Right lobe of liver (tissue), 6 donors: Measurements from ENCODE around the gene THSD1. TPM values are rescaled to one million over a fixed set of nuclear protein-coding genes. Genes with fewer than 3 reads are reported as not detected.
A peak's percentile ranks its signal among the peaks of the same experiment; 100 is the strongest.

Source experiments
- ATAC-seq, 4 donors: fragments of 200-7000 bp; cut with Tn5 transposase; one replicate each; pipeline ENCODE4 v1.9.1; 2020; ENCODE audit warnings: mild to moderate bottlenecking in 4 of 4, moderate library complexity in 4 of 4
- DNase-seq, 3 donors: peaks; one replicate each; pipeline ENCODE4 v3.0.0-alpha.2; 2020
- H3K27ac ChIP-seq, 3 donors: fragments of 200-600 bp; one replicate each; pipeline ENCODE4 v1.8.0; 2022
- H3K27me3 ChIP-seq, 2 donors: fragments of 200-600 bp; one replicate each; pipeline ENCODE4 v1.8.0; 2022
- H3K36me3 ChIP-seq, 4 donors: fragments of 200-600 bp; sonication (generic) in 1 of 4; one replicate each; pipeline versions ENCODE4 v1.5.1 to v1.8.0; 2017 to 2022; ENCODE audit warnings: control low read depth in 1 of 4
- H3K4me1 ChIP-seq, 4 donors: fragments of 200-600 bp; sonication (generic) in 1 of 4; one replicate each; pipeline versions ENCODE4 v1.5.1 to v1.8.0; 2017 to 2022; ENCODE audit warnings: control low read depth in 1 of 4
- H3K4me3 ChIP-seq, 3 donors: fragments of 200-600 bp; one replicate each; pipeline ENCODE4 v1.8.0; 2022
- H3K9me3 ChIP-seq, 4 donors: fragments of 200-600 bp; sonication (generic) in 1 of 4; one replicate each; pipeline versions ENCODE4 v1.5.1 to v1.8.0; 2017 to 2022; ENCODE audit warnings: control low read depth in 1 of 4
- CTCF ChIP-seq, 4 donors: fragments of 200-600 bp in 3 of 4; fragments of 450-650 bp in 1 of 4; IDR thresholded peaks; one replicate each; pipeline versions ENCODE4 v1.5.1 to v1.8.0; 2016 to 2022; ENCODE audit warnings: antibody characterized with exemption in 4 of 4, mild to moderate bottlenecking in 2 of 4
- POLR2A ChIP-seq: fragments of 450-650 bp; IDR thresholded peaks from one replicate; pipeline ENCODE4 v1.6.1; 2017; ENCODE audit warnings: antibody characterized with exemption, mild to moderate bottlenecking
- WGBS: methylation state at CpG from one replicate; pipeline ENCODE4 v1.1.6; 2018; ENCODE audit warnings: low coverage, low lambda C conversion rate; ENCODE audit not compliant: insufficient coverage; ENCODE audit errors: missing lambda C conversion rate; 5-methylcytosine and 5-hydroxymethylcytosine counted together
- intact Hi-C, 2 donors: fragments of 100-400 bp; cut with DNase I; formaldehyde crosslinking; loops; one replicate each; pipeline versions ENCODE4 v1.11.2 to v1.14.1; 2022
- total RNA-seq, 6 experiments: library from RNA; depleted of rRNA in 2 of 6; stranded (reverse); fragments of >200 nt in 2 of 6; fragmentation: NEBNext Ultra II Directional in 3 of 6; extraction: Animal tissue kit (Norgen Biotek cat#: 25700) in 3 of 6; gene quantifications; one replicate each; pipeline versions ENCODE4 v1.1.0 to v1.2.4, GENCODE V29; 2016 to 2023
- donor health status: DM: no; HTN: yes; CAD: no.
- donor health status: DM: no; HTN: no; CAD: no.
- donor health status: DM: no; HTN: no; CAD: no.
- donor health status: DM: no; HTN: yes; CAD: no.
- donor health status: DM: no; HTN: yes; CAD: no.

Gene THSD1
- total RNA-seq, 6 experiments from 2014 or later = 0.95 to 2.3 (median 1.5) TPM

- WGBS = 3% methylated on average over 8 of the region's 8 CpGs
- no peak for ATAC-seq
- peak overlapping the region; percentile 65 to 76 (median 66) for H3K4me3 ChIP-seq
- H3K27me3 ChIP-seq = no peaks in the 10 kb centered on the region
- no peaks in the 10 kb centered on the region for H3K36me3 ChIP-seq
- no peak for TF ChIP-seq CTCF (IDR thresholded peaks at IDR 0.05)
- TF ChIP-seq POLR2A = no peak
- intact Hi-C loops = loop anchor here (5.0 kb wide), 1 partner anchor 112 kb away; no protein-coding TSS in a partner anchor
- peaks cover 0 to 14% (median 3%) of the 10 kb centered on the region in 4 donors for H3K4me1 ChIP-seq
- no peak for DNase-seq
- peak overlapping the region; percentile 71 to 84 (median 82) for H3K27ac ChIP-seq
- H3K9me3 ChIP-seq = no peaks in the 10 kb centered on the region
Measured at GRCh38 chr13:52454459-52454819, 48.5 kb upstream of the THSD1 start.

DNA sequence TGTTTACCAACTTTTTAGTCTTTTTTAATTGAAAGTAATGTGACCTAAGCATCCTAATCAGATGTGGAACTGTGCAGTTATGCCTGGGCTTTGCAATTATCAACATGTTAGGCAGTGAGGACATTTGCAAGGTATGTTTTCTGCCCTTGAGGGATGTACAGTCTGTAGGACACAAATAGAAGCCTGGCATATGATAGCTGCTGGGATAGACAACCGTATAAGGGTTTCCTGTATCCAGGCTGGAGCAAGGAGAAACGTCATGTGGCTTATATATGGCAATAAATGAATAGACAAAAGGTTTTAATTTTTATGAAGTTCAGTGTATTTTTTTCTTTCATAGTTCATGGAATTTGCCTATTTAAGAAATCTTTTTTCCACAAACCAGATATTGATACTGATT is 46.5 kb upstream of the THSD1 start:
- DNase-seq (no peak), ATAC-seq (no peak)
- Histone ChIP-seq H3K36me3 (no peaks in the 10 kb centered on the region), H3K9me3 (no peaks in the 10 kb centered on the region), H3K27me3 (no peaks in the 10 kb centered on the region), H3K27ac (no peak overlapping the region), H3K4me1 (peaks cover 0 to 21% (median 7%) of the 10 kb centered on the region in 4 donors), H3K4me3 (no peak overlapping the region)
- intact Hi-C loops = loop anchor here (5.0 kb wide), 1 partner anchor 110 kb away; no protein-coding TSS in a partner anchor
- no peak for TF ChIP-seq POLR2A
- no peak for TF ChIP-seq CTCF (IDR thresholded peaks at IDR 0.05)
- WGBS = 77% methylated on average over 2 of the region's 2 CpGs

GRCh38 chr13:52451135-52451804 is 45.3 kb upstream of the THSD1 start:
- Histone ChIP-seq H3K9me3 (no peaks in the 10 kb centered on the region), H3K27me3 (no peaks in the 10 kb centered on the region), H3K4me1 (peaks cover 0 to 15% (median 7%) of the 10 kb centered on the region in 4 donors), H3K36me3 (no peaks in the 10 kb centered on the region), H3K4me3 (no peak overlapping the region), H3K27ac (no peak overlapping the region)
- DNase-seq (no peak), ATAC-seq (no peak)
- no peak for TF ChIP-seq CTCF (IDR thresholded peaks at IDR 0.05)
- TF ChIP-seq POLR2A = no peak
- intact Hi-C loops = loop anchor here (5.0 kb wide), 1 partner anchor 109 kb away; no protein-coding TSS in a partner anchor
- WGBS = 91% methylated on average over 23 of the region's 24 CpGs

- WGBS = 14% methylated on average over 5 of the region's 8 CpGs
- H3K4me3 ChIP-seq = no peak overlapping the region
- no peaks in the 10 kb centered on the region for H3K9me3 ChIP-seq
- intact Hi-C loops = loop anchor here (5.0 kb wide), 1 partner anchor 108 kb away; no protein-coding TSS in a partner anchor
- no peak for TF ChIP-seq POLR2A
- no peaks in the 10 kb centered on the region for H3K36me3 ChIP-seq
- no peak for DNase-seq
- H3K4me1 ChIP-seq = peaks cover 0 to 15% (median 6%) of the 10 kb centered on the region in 4 donors
- no peak for ATAC-seq
- H3K27me3 ChIP-seq = no peaks in the 10 kb centered on the region
- peak overlapping the region in 2 of 3 donors; percentile 97 to 99 for H3K27ac ChIP-seq
Measured at GRCh38 chr13:52450793-52451116, 44.8 kb upstream of the THSD1 start.

- ATAC-seq (peak; percentile 85 to 91 (median 88)), DNase-seq (peak; percentile 97)
- WGBS = 0% methylated on average over 16 of the region's 105 CpGs
- peaks cover 0 to 15% (median 6%) of the 10 kb centered on the region in 4 donors for H3K4me1 ChIP-seq
- H3K36me3 ChIP-seq = no peaks in the 10 kb centered on the region
- H3K4me3 ChIP-seq = peak within 1 kb of the TSS; percentile 77 to 81 (median 78)
- peak within 1 kb of the TSS; percentile 97 to 99 (median 99) for H3K27ac ChIP-seq
- H3K9me3 ChIP-seq = no peaks in the 10 kb centered on the region
- TF ChIP-seq POLR2A (peak; percentile 93), CTCF (IDR thresholded peaks at IDR 0.05) (peak; percentile 100)
- no peaks in the 10 kb centered on the region for H3K27me3 ChIP-seq
- intact Hi-C loops = loop anchor here (5.0 kb wide), 1 partner anchor 108 kb away; no protein-coding TSS in a partner anchor
Measured at GRCh38 chr13:52450012-52450792, 44.2 kb upstream of the THSD1 start, which contains the start of gene VPS36. Gene VPS36, minus strand, starts transcription at chr13:52450634. Its CDS starts 40 bp downstream, at chr13:52450594.
